B cell (primary cell): Measurements from ENCODE around the gene ZACN. TPM values are rescaled to one million over a fixed set of nuclear protein-coding genes. Genes with fewer than 3 reads are reported as not detected.

ENCODE experiments used
- ATAC-seq: fragments of 200-7000 bp; cut with Tn5 transposase; one replicate; pipeline ENCODE4 v1.10.0; 2021; ENCODE audit warnings: low read depth, mild to moderate bottlenecking, moderate number of reproducible peaks, moderate library complexity
- CTCF ChIA-PET: fragments of 350-600 bp; sonication (Branson Sonifier 250); formaldehyde crosslinking; loops from one replicate; lab custom pipeline; 2021; ENCODE audit warnings: antibody characterized with exemption, inconsistent platforms; lab: Charles Lee
- POLR2A ChIA-PET: fragments of 350-600 bp; sonication (Branson Sonifier 250); formaldehyde crosslinking; loops from one replicate; lab custom pipeline; 2021; ENCODE audit warnings: antibody characterized with exemption; lab: Charles Lee
- DNase-seq: peaks from one replicate; pipeline ENCODE4 v3.0.0; 2013
- H2AFZ ChIP-seq: 2 replicates; pipeline ENCODE4 v1.6.1; 2012; ENCODE audit warnings: mild to moderate bottlenecking, low read depth, low read length; ENCODE audit not compliant: insufficient read depth, poor library complexity, severe bottlenecking
- H3K27ac ChIP-seq, 2 donors: 1 replicate in 1 of 2; 2 replicates in 1 of 2; pipeline ENCODE4 v1.5.1; 2012 to 2013; ENCODE audit warnings: low read length in 2 of 2, mild to moderate bottlenecking in 2 of 2, moderate library complexity in 1 of 2
- H3K27me3 ChIP-seq, 4 experiments: fragments of 200-600 bp in 1 of 4; sonication (generic) in 1 of 4; replicated peaks in 1 of 4; 1 replicate in 2 of 4; 2 replicates in 2 of 4; pipeline versions ENCODE4 v1.6.1 to v1.7.0; 2013 to 2016; ENCODE audit warnings: low read length in 3 of 4, mild to moderate bottlenecking in 2 of 4, mixed read lengths in 1 of 4, moderate library complexity in 1 of 4; ENCODE audit not compliant: insufficient read depth in 4 of 4, control insufficient read depth in 3 of 4; ENCODE audit errors: control extremely low read depth in 1 of 4
- H3K36me3 ChIP-seq, 2 experiments: replicated peaks in 1 of 2; 1 replicate in 1 of 2; 2 replicates in 1 of 2; pipeline versions ENCODE4 v1.6.1 to v1.7.1; 2013; ENCODE audit warnings: low read length in 1 of 2; ENCODE audit not compliant: insufficient read depth in 2 of 2, control insufficient read depth in 1 of 2; ENCODE audit errors: control extremely low read depth in 1 of 2, extremely low read depth in 1 of 2
- H3K4me1 ChIP-seq, 2 donors: fragments of 200-600 bp in 1 of 2; sonication (generic) in 1 of 2; 1 replicate in 1 of 2; 2 replicates in 1 of 2; pipeline versions ENCODE4 v1.5.1 to v1.6.1; 2013 to 2017; ENCODE audit warnings: low read length in 2 of 2; ENCODE audit not compliant: control insufficient read depth in 2 of 2, insufficient read depth in 2 of 2
- H3K4me2 ChIP-seq: replicated peaks from 2 replicates; pipeline ENCODE3; 2012; ENCODE audit warnings: mild to moderate bottlenecking, low read depth, low read length; ENCODE audit not compliant: poor library complexity, severe bottlenecking
- H3K4me3 ChIP-seq, 5 experiments: fragments of 200-600 bp in 1 of 5; sonication (generic) in 1 of 5; 1 replicate in 3 of 5; 2 replicates in 2 of 5; pipeline versions ENCODE4 v1.5.1 to v1.7.0; 2011 to 2016; ENCODE audit warnings: low read length in 4 of 5, mild to moderate bottlenecking in 4 of 5, low read depth in 2 of 5, control low read depth in 1 of 5, moderate library complexity in 1 of 5; ENCODE audit not compliant: insufficient read depth in 1 of 5; ENCODE audit errors: control extremely low read depth in 1 of 5, extremely low read depth in 1 of 5
- H3K79me2 ChIP-seq: fragments of 200-600 bp; sonication (generic); one replicate; pipeline ENCODE4 v1.6.0; 2016; ENCODE audit warnings: low read length; ENCODE audit not compliant: control insufficient read depth, insufficient read depth
- H3K9ac ChIP-seq: fragments of 200-600 bp; sonication (generic); 2 replicates; pipeline ENCODE4 v1.6.1; 2017; ENCODE audit warnings: mild to moderate bottlenecking, low read length, moderate library complexity
- H3K9me3 ChIP-seq, 3 donors: one replicate each; pipeline versions ENCODE4 v1.6.1 to v1.7.1; 2013; ENCODE audit warnings: low read length in 2 of 3; ENCODE audit not compliant: control insufficient read depth in 2 of 3, insufficient read depth in 1 of 3; ENCODE audit errors: control extremely low read depth in 1 of 3
- H4K20me1 ChIP-seq: 2 replicates; pipeline ENCODE4 v1.6.0; 2012; ENCODE audit warnings: mild to moderate bottlenecking, low read length; ENCODE audit not compliant: insufficient read depth, control insufficient read depth, poor library complexity, severe bottlenecking
- H3K27ac Mint-ChIP-seq: one replicate; pipeline ENCODE4 v1.8.0; 2021; ENCODE audit warnings: mixed read lengths
- H3K27me3 Mint-ChIP-seq: one replicate; pipeline ENCODE4 v1.8.0; 2021; ENCODE audit warnings: mixed read lengths
- H3K4me1 Mint-ChIP-seq: one replicate; pipeline ENCODE4 v1.8.0; 2021; ENCODE audit warnings: mixed read lengths
- H3K4me3 Mint-ChIP-seq: one replicate; pipeline ENCODE4 v1.8.0; 2021; ENCODE audit warnings: mixed read lengths
- H3K9me3 Mint-ChIP-seq: one replicate; pipeline ENCODE4 v1.8.0; 2022; ENCODE audit warnings: mixed read lengths; ENCODE audit not compliant: insufficient read depth
- CTCF ChIP-seq: fragments of 200-600 bp; IDR thresholded peaks from one replicate; pipeline ENCODE4 v1.8.0; 2022; ENCODE audit warnings: antibody characterized with exemption, mild to moderate bottlenecking
- EZH2 ChIP-seq: IDR thresholded peaks from 2 replicates; pipeline ENCODE4 v1.6.1; 2012; ENCODE audit warnings: borderline replicate concordance, low read depth, mild to moderate bottlenecking, moderate library complexity, low read length; ENCODE audit not compliant: insufficient read depth, poor library complexity, severe bottlenecking
- WGBS: methylation state at CpG from one replicate; pipeline ENCODE4 v1.1.5; 2013; ENCODE audit warnings: missing lambda C conversion rate; ENCODE audit not compliant: insufficient coverage; 5-methylcytosine and 5-hydroxymethylcytosine counted together
- intact Hi-C: fragments of 100-400 bp; cut with micrococcal nuclease; formaldehyde crosslinking; loops from one replicate; pipeline ENCODE4 v1.10.0; 2022
- polyA plus RNA-seq: library from polyadenylated mRNA; depleted of rRNA; stranded (reverse); fragments of >200 nt; gene quantifications from 2 replicates; pipeline ENCODE4 v1.2.3, GENCODE V29; 2012
- total RNA-seq, 2 donors: library from RNA; stranded (reverse); fragments of 120-200 nt in 1 of 2; gene quantifications; 1 replicate in 1 of 2; 2 replicates in 1 of 2; pipeline versions ENCODE4 v1.2.3 to v1.2.4, GENCODE V29; 2013 to 2022

Gene ZACN
- total and polyA plus RNA-seq, 2 donors (not counting 1 experiment from before 2014, with no cell fraction given), result 0.37 to 0.45 TPM

GRCh38 chr17:76076765-76077583 is 2.0 kb upstream of the ZACN start:
- peaks cover 0 to 64% (median 44%) of the 10 kb centered on the region in 4 experiments for H3K27me3 ChIP-seq
- H2AFZ ChIP-seq, result no peak overlapping the region
- TF ChIP-seq CTCF (no peak), EZH2 (no peak)
- Mint-ChIP-seq H3K27me3 (peaks cover 31% of the 10 kb centered on the region), H3K4me1 (peaks cover 54% of the 10 kb centered on the region), H3K27ac (peak overlapping the region; percentile 90), H3K9me3 (no peaks in the 10 kb centered on the region), H3K4me3 (peak overlapping the region; percentile 85)
- peak overlapping the region; percentile 51 for H3K9ac ChIP-seq
- no peak overlapping the region for H3K27ac ChIP-seq
- no peaks in the 10 kb centered on the region for H4K20me1 ChIP-seq
- H3K79me2 ChIP-seq, result peaks cover 13% of the 10 kb centered on the region
- ChIA-PET POLR2A (interaction anchor here (0.6 kb wide), 1 partner anchor 641 kb away, joined by 5 read pairs; no protein-coding TSS in a partner anchor), CTCF (interaction anchor here (0.9 kb wide), 1 partner anchor 202 kb away, joined by 3 read pairs; no protein-coding TSS in a partner anchor)
- peaks cover 52 to 57% of the 10 kb centered on the region in 2 donors for H3K4me1 ChIP-seq
- intact Hi-C loops, result no loop called here
- H3K4me3 ChIP-seq, result peak overlapping the region in 4 of 5 experiments; percentile 17 to 29 (median 24)
- H3K9me3 ChIP-seq, result peaks cover 0 to 21% (median 0%) of the 10 kb centered on the region in 3 donors
- no peak for ATAC-seq
- peak; percentile 89 for DNase-seq
- H3K4me2 ChIP-seq, result peak overlapping the region; percentile 63
- 10% methylated on average over 81 of the region's 82 CpGs for WGBS
- H3K36me3 ChIP-seq, result no peaks in the 10 kb centered on the region
